OCI-LY3 (cell line): ENCODE data around the gene C9orf78.

ENCODE experiments used
- H2AFZ ChIP-seq: fragments of 200-600, 300-600 bp; shearing (Covaris generic); 2 replicates; pipeline ENCODE4 v1.6.0; 2014; ENCODE audit warnings: antibody characterized with exemption, low read depth, low read length
- H3K27ac ChIP-seq: fragments of 200-600, 300-600 bp; sonication (generic); 2 replicates; pipeline ENCODE4 v1.5.1; 2014; ENCODE audit warnings: mild to moderate bottlenecking, low read length, moderate library complexity, mixed read lengths
- H3K27me3 ChIP-seq: fragments of 200-600, 300-600 bp; sonication (generic); 2 replicates; pipeline ENCODE4 v1.6.1; 2014; ENCODE audit warnings: low read depth, low read length, mixed read lengths
- H3K36me3 ChIP-seq: fragments of 200-600, 300-600 bp; sonication (generic); replicated peaks from 2 replicates; pipeline ENCODE3; 2014; ENCODE audit warnings: low read depth, low read length, mixed read lengths
- H3K4me1 ChIP-seq: fragments of 300-600, 200-600 bp; sonication (generic); 2 replicates; pipeline ENCODE4 v1.6.1; 2014; ENCODE audit warnings: low read length, mixed read lengths
- H3K4me2 ChIP-seq: fragments of 200-600, 300-600 bp; sonication (generic); 2 replicates; pipeline ENCODE4 v1.6.1; 2014; ENCODE audit warnings: low read length, mixed read lengths
- H3K4me3 ChIP-seq: fragments of 300-600, 200-600 bp; sonication (generic); 2 replicates; pipeline ENCODE4 v1.5.1; 2014; ENCODE audit warnings: antibody characterized with exemption, mild to moderate bottlenecking, low read length, moderate library complexity
- H3K79me2 ChIP-seq: fragments of 300-600, 200-600 bp; shearing (Covaris generic); 2 replicates; pipeline ENCODE4 v1.6.1; 2014; ENCODE audit warnings: mild to moderate bottlenecking, low read length, mixed read lengths
- H3K9ac ChIP-seq: fragments of 300-600, 200-600 bp; shearing (Covaris generic); 2 replicates; pipeline ENCODE4 v1.6.0; 2014; ENCODE audit warnings: mild to moderate bottlenecking, low read length, moderate library complexity
- H3K9me3 ChIP-seq: fragments of 200-600, 300-600 bp; shearing (Covaris generic); 2 replicates; pipeline ENCODE4 v1.6.1; 2014; ENCODE audit warnings: low read length, mixed read lengths; ENCODE audit not compliant: insufficient read depth
- H4K20me1 ChIP-seq: fragments of 200-600, 300-600 bp; sonication (generic); 2 replicates; pipeline ENCODE4 v1.6.1; 2016; ENCODE audit warnings: low read length, mixed read lengths; ENCODE audit not compliant: insufficient read depth
- EZH2phosphoT487 ChIP-seq: fragments of 200-600 bp; shearing (Covaris generic); IDR thresholded peaks from 2 replicates; pipeline ENCODE4 v1.6.1; 2018; ENCODE audit warnings: antibody characterized with exemption, mixed run types, low read depth
- TF ChIP-seq, protein P1 (sequence below): fragments of 200-600, 300-600 bp; sonication (generic); IDR thresholded peaks from 2 replicates; pipeline ENCODE4 v1.5.1; 2014; ENCODE audit warnings: antibody characterized with exemption, low read length, low read depth

Gene C9orf78

DNA sequence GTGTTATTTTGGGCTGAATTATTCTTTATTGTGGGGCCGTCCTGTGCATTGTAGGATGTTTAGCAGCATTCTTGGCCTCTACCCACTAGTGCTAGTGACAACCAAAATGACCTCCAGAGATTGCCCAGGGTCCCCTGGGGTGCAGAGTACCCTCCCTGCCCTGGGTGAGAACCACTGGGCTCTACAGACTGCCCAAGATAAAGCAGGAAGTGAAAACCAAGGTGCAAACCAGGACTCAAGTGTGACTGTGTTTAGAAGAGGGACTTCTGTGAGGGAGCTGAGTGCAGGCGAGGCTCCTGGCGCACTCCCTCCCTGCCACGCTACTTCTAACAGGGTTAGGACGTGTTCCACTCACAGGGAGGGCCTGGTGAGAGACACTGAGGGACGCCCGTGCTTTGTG, 41.7 kb upstream of the C9orf78 start:
- no peak overlapping the region for H3K9ac ChIP-seq
- H3K36me3 ChIP-seq: no peaks in the 10 kb centered on the region
- no peak overlapping the region for H3K27ac ChIP-seq
- no peak overlapping the region for H2AFZ ChIP-seq
- H3K4me1 ChIP-seq: 0 out of 2 replicates have a peak, but pooled peaks cover 3% of the 10 kb centered on the region
- H3K79me2 ChIP-seq: no peaks in the 10 kb centered on the region
- no peak for TF ChIP-seq EZH2phosphoT487
- TF ChIP-seq, protein P1, sequence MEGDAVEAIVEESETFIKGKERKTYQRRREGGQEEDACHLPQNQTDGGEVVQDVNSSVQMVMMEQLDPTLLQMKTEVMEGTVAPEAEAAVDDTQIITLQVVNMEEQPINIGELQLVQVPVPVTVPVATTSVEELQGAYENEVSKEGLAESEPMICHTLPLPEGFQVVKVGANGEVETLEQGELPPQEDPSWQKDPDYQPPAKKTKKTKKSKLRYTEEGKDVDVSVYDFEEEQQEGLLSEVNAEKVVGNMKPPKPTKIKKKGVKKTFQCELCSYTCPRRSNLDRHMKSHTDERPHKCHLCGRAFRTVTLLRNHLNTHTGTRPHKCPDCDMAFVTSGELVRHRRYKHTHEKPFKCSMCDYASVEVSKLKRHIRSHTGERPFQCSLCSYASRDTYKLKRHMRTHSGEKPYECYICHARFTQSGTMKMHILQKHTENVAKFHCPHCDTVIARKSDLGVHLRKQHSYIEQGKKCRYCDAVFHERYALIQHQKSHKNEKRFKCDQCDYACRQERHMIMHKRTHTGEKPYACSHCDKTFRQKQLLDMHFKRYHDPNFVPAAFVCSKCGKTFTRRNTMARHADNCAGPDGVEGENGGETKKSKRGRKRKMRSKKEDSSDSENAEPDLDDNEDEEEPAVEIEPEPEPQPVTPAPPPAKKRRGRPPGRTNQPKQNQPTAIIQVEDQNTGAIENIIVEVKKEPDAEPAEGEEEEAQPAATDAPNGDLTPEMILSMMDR: no peak
- no peak overlapping the region for H3K4me3 ChIP-seq
- no peaks in the 10 kb centered on the region for H4K20me1 ChIP-seq
- H3K4me2 ChIP-seq: no peak overlapping the region
- H3K27me3 ChIP-seq: no peaks in the 10 kb centered on the region
- no peaks in the 10 kb centered on the region for H3K9me3 ChIP-seq

- Histone ChIP-seq H3K36me3 (no peaks in the 10 kb centered on the region), H3K9ac (no peak overlapping the region), H3K4me2 (no peak overlapping the region), H2AFZ (no peak overlapping the region), H3K4me1 (0 out of 2 replicates have a peak, but pooled peaks cover 3% of the 10 kb centered on the region), H3K4me3 (no peak overlapping the region), H4K20me1 (no peaks in the 10 kb centered on the region), H3K27ac (no peak overlapping the region), H3K27me3 (no peaks in the 10 kb centered on the region), H3K79me2 (no peaks in the 10 kb centered on the region), H3K9me3 (no peaks in the 10 kb centered on the region)
- TF ChIP-seq EZH2phosphoT487: no peak
- TF ChIP-seq, protein P1: no peak
These were observed 40.8 kb upstream of the C9orf78 start for GRCh38 chr9:129875687-129876395.

GRCh38 chr9:129875181-129875611, 40.1 kb upstream of the C9orf78 start:
- Histone ChIP-seq H3K4me3 (no peak overlapping the region), H3K4me2 (no peak overlapping the region), H3K4me1 (0 out of 2 replicates have a peak, but pooled peaks cover 3% of the 10 kb centered on the region), H3K27ac (no peak overlapping the region), H4K20me1 (no peaks in the 10 kb centered on the region), H3K9ac (no peak overlapping the region), H3K9me3 (no peaks in the 10 kb centered on the region), H3K27me3 (no peaks in the 10 kb centered on the region), H3K36me3 (no peaks in the 10 kb centered on the region), H2AFZ (no peak overlapping the region), H3K79me2 (no peaks in the 10 kb centered on the region)
- TF ChIP-seq, protein P1: no peak
- TF ChIP-seq EZH2phosphoT487: no peak

GRCh38 chr9:129874261-129875101, 39.4 kb upstream of the C9orf78 start:
- Histone ChIP-seq H2AFZ (no peak overlapping the region), H3K9ac (no peak overlapping the region), H3K36me3 (no peaks in the 10 kb centered on the region), H3K27ac (no peak overlapping the region), H3K27me3 (no peaks in the 10 kb centered on the region), H4K20me1 (no peaks in the 10 kb centered on the region), H3K4me1 (0 out of 2 replicates have a peak, but pooled peaks cover 3% of the 10 kb centered on the region), H3K79me2 (no peaks in the 10 kb centered on the region), H3K4me2 (no peak overlapping the region), H3K9me3 (no peaks in the 10 kb centered on the region), H3K4me3 (no peak overlapping the region)
- TF ChIP-seq, protein P1: no peak
- TF ChIP-seq EZH2phosphoT487: no peak
